GM23338 (cell line): ENCODE measurements around the gene KCNT2. TPM values are rescaled to one million over a fixed set of nuclear protein-coding genes. Genes with fewer than 3 reads are reported as not detected.

Experiments used
- ATAC-seq: fragments of 200-7000 bp; cut with Tn5 transposase; 3 replicates; pipeline ENCODE4 v1.9.1; 2020
- DNase-seq: peaks from one replicate; pipeline ENCODE4 v3.0.0-alpha.2; 2015; ENCODE audit warnings: low spot score
- H2AFZ ChIP-seq: fragments of 200-600 bp; sonication (generic); 2 replicates; pipeline ENCODE4 v1.8.0; 2016; ENCODE audit warnings: antibody characterized with exemption, mild to moderate bottlenecking, moderate library complexity
- H3F3A ChIP-seq: fragments of 200-600 bp; sonication (generic); replicated peaks from 2 replicates; pipeline ENCODE4 v1.8.0; 2017; ENCODE audit warnings: antibody characterized with exemption, mixed run types, low read depth
- H3K27ac ChIP-seq: fragments of 200-600 bp; sonication (generic); 2 replicates; pipeline ENCODE4 v1.6.1; 2016; ENCODE audit warnings: low read depth
- H3K27me3 ChIP-seq: fragments of 200-600 bp; sonication (generic); 2 replicates; pipeline ENCODE4 v1.8.0; 2016; ENCODE audit warnings: mild to moderate bottlenecking, mixed run types, moderate library complexity; ENCODE audit not compliant: insufficient read depth
- H3K36me3 ChIP-seq: fragments of 200-600 bp; sonication (generic); 2 replicates; pipeline ENCODE4 v1.8.0; 2016; ENCODE audit warnings: mild to moderate bottlenecking; ENCODE audit not compliant: insufficient read depth
- H3K4me1 ChIP-seq: fragments of 200-600 bp; sonication (generic); 2 replicates; pipeline ENCODE4 v1.8.0; 2016; ENCODE audit warnings: mild to moderate bottlenecking, moderate library complexity; ENCODE audit not compliant: insufficient read depth
- H3K4me2 ChIP-seq: fragments of 200-600 bp; sonication (generic); 2 replicates; pipeline ENCODE4 v1.7.1; 2017; ENCODE audit warnings: mixed run types
- H3K4me3 ChIP-seq: fragments of 200-600 bp; sonication (generic); 2 replicates; pipeline ENCODE4 v1.6.1; 2016; ENCODE audit warnings: mixed run types
- H3K79me2 ChIP-seq: fragments of 200-600 bp; sonication (generic); replicated peaks from 2 replicates; pipeline ENCODE4 v1.8.0; 2017; ENCODE audit warnings: mild to moderate bottlenecking; ENCODE audit not compliant: insufficient read depth
- H3K9me2 ChIP-seq: fragments of 200-600 bp; sonication (generic); 2 replicates; pipeline ENCODE4 v1.8.0; 2017; ENCODE audit not compliant: insufficient read depth
- H4K20me1 ChIP-seq: fragments of 200-600 bp; sonication (generic); replicated peaks from 2 replicates; pipeline ENCODE4 v1.8.0; 2017; ENCODE audit warnings: mild to moderate bottlenecking; ENCODE audit not compliant: insufficient read depth
- H3K27ac Mint-ChIP-seq: 2 replicates; pipeline ENCODE4 v1.8.0; 2020; ENCODE audit warnings: inconsistent platforms, mild to moderate bottlenecking, moderate library complexity, mixed read lengths
- H3K27me3 Mint-ChIP-seq: 3 replicates; pipeline ENCODE4 v1.8.0; 2022; ENCODE audit warnings: low read depth, mild to moderate bottlenecking, moderate library complexity, mixed read lengths, inconsistent platforms; ENCODE audit not compliant: insufficient read depth, poor library complexity
- H3K36me3 Mint-ChIP-seq: 3 replicates; pipeline ENCODE4 v1.8.0; 2021; ENCODE audit warnings: low read depth, mild to moderate bottlenecking, inconsistent platforms, moderate library complexity, mixed read lengths
- H3K4me1 Mint-ChIP-seq: 3 replicates; pipeline ENCODE4 v1.8.0; 2020; ENCODE audit warnings: mild to moderate bottlenecking, inconsistent platforms, mixed read lengths
- H3K4me3 Mint-ChIP-seq: 3 replicates; pipeline ENCODE4 v1.8.0; 2021; ENCODE audit warnings: moderate library complexity, mild to moderate bottlenecking, inconsistent platforms, mixed read lengths
- H3K9me3 Mint-ChIP-seq: 3 replicates; pipeline ENCODE4 v1.8.0; 2020; ENCODE audit warnings: moderate library complexity, mild to moderate bottlenecking, inconsistent platforms, mixed read lengths
- CREB1 ChIP-seq: fragments of 250-450 bp; sonication (Bioruptor Pico); IDR thresholded peaks from 2 replicates; pipeline ENCODE4 v1.5.0; 2020; ENCODE audit warnings: low read depth, mild to moderate bottlenecking, moderate library complexity
- EZH2 ChIP-seq: fragments of 200-600 bp; sonication (generic); IDR thresholded peaks from one replicate; pipeline ENCODE4 v1.8.0; 2017; ENCODE audit warnings: antibody characterized with exemption, mild to moderate bottlenecking, low read depth; ENCODE audit not compliant: unreplicated experiment
- EZH2phosphoT487 ChIP-seq: fragments of 200-600 bp; sonication (generic); IDR thresholded peaks from one replicate; pipeline ENCODE4 v1.8.1; 2018; ENCODE audit warnings: antibody characterized with exemption; ENCODE audit not compliant: unreplicated experiment
- JUNB ChIP-seq: IDR thresholded peaks from one replicate; pipeline ENCODE4 v1.6.1; 2016; ENCODE audit warnings: antibody characterized with exemption; ENCODE audit not compliant: unreplicated experiment
- NANOG ChIP-seq: IDR thresholded peaks from 2 replicates; pipeline ENCODE4 v1.6.1; 2016; ENCODE audit warnings: antibody characterized with exemption, borderline replicate concordance
- POLR2AphosphoS5 ChIP-seq: IDR thresholded peaks from 2 replicates; pipeline ENCODE4 v1.6.1; 2016; ENCODE audit warnings: antibody characterized with exemption, low read depth
- STAT1 ChIP-seq: IDR thresholded peaks from one replicate; pipeline ENCODE4 v1.6.1; 2016; ENCODE audit warnings: antibody characterized with exemption; ENCODE audit not compliant: unreplicated experiment
- ZNF114 ChIP-seq: fragments of 250-450 bp; sonication (Bioruptor Pico); IDR thresholded peaks from 2 replicates; pipeline ENCODE4 v1.5.0; 2020; ENCODE audit warnings: mild to moderate bottlenecking, moderate library complexity
- ZNF331 ChIP-seq: fragments of 250-450 bp; sonication (Bioruptor Pico); IDR thresholded peaks from 2 replicates; pipeline ENCODE4 v1.5.0; 2020; ENCODE audit warnings: low read depth, mild to moderate bottlenecking, moderate library complexity
- polyA plus RNA-seq: library from polyadenylated mRNA; unstranded; fragments of >200 nt; fragmentation: Nextera tagmentation; extraction: Ambion mirVana; gene quantifications from 2 replicates; pipeline ENCODE4 v1.2.1, GENCODE V29; 2016
- total RNA-seq: library from RNA; depleted of rRNA; stranded (reverse); fragments of >200 nt; shearing (Covaris generic); gene quantifications from 2 replicates; pipeline ENCODE4 v1.2.3, GENCODE V29; 2014
- TF ChIP-seq, protein P1 (sequence below): IDR thresholded peaks from one replicate; pipeline ENCODE4 v1.6.1; 2018; ENCODE audit warnings: antibody characterized with exemption; ENCODE audit not compliant: unreplicated experiment
- TF ChIP-seq, protein P2 (sequence below): fragments of 250-450 bp; sonication (Bioruptor Pico); IDR thresholded peaks from 2 replicates; pipeline ENCODE4 v1.5.0; 2020; ENCODE audit warnings: mild to moderate bottlenecking, moderate library complexity
- TF ChIP-seq, protein P3 (sequence below): IDR thresholded peaks from 2 replicates; pipeline ENCODE4 v1.6.1; 2016; ENCODE audit warnings: antibody characterized with exemption
- TF ChIP-seq, protein P4 (sequence below), 2 experiments: fragments of 200-600 bp in 1 of 2; sonication (generic) in 1 of 2; conservative IDR thresholded peaks; 2 replicates each; pipeline versions ENCODE4 v1.5.1 to v1.6.1; 2016 to 2017; ENCODE audit warnings: antibody characterized with exemption in 2 of 2, low read depth in 2 of 2, mild to moderate bottlenecking in 2 of 2, moderate library complexity in 1 of 2

Gene KCNT2
- total and polyA plus RNA-seq, 2 experiments from 2014 or later, result 5.4 to 13.4 TPM

DNA sequence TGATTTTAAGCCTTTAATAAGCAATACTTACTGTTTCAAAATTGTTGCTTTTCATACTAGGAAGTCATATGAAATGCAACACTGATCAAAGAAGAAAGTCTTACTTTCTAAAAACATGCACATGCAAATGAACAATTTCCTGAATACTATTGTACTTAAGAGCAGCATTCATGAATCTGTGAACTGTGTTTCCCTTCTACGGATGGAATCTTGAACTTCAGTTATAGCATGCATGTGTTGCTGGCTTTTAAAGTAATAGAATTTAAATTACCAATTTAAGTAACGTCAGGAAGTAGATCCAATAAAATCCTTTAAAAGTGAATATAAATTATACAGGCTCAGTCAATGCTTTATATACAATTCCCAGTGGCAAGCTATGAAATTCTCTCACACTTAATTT, 348.9 kb downstream of the KCNT2 start:
- DNase-seq, result no peak
- Histone ChIP-seq H3K27me3 (no peaks in the 10 kb centered on the region), H2AFZ (no peak overlapping the region), H3K27ac (no peak overlapping the region), H3K4me3 (no peak overlapping the region), H3K36me3 (no peaks in the 10 kb centered on the region), H4K20me1 (no peaks in the 10 kb centered on the region), H3F3A (no peaks in the 10 kb centered on the region), H3K4me2 (no peak overlapping the region), H3K9me2 (no peaks in the 10 kb centered on the region), H3K4me1 (no peaks in the 10 kb centered on the region), H3K79me2 (no peaks in the 10 kb centered on the region)
- no peak overlapping the region for H3K27ac Mint-ChIP-seq
- H3K4me3 Mint-ChIP-seq, result no peak overlapping the region
- no peak for ATAC-seq
- TF ChIP-seq EZH2phosphoT487 (no peak), ZNF114 (no peak), CREB1 (no peak), JUNB (no peak), POLR2AphosphoS5 (no peak), STAT1 (no peak), ZNF331 (CRISPR knock-in tag) (no peak), EZH2 (no peak), NANOG (no peak)
- TF ChIP-seq, protein P1, sequence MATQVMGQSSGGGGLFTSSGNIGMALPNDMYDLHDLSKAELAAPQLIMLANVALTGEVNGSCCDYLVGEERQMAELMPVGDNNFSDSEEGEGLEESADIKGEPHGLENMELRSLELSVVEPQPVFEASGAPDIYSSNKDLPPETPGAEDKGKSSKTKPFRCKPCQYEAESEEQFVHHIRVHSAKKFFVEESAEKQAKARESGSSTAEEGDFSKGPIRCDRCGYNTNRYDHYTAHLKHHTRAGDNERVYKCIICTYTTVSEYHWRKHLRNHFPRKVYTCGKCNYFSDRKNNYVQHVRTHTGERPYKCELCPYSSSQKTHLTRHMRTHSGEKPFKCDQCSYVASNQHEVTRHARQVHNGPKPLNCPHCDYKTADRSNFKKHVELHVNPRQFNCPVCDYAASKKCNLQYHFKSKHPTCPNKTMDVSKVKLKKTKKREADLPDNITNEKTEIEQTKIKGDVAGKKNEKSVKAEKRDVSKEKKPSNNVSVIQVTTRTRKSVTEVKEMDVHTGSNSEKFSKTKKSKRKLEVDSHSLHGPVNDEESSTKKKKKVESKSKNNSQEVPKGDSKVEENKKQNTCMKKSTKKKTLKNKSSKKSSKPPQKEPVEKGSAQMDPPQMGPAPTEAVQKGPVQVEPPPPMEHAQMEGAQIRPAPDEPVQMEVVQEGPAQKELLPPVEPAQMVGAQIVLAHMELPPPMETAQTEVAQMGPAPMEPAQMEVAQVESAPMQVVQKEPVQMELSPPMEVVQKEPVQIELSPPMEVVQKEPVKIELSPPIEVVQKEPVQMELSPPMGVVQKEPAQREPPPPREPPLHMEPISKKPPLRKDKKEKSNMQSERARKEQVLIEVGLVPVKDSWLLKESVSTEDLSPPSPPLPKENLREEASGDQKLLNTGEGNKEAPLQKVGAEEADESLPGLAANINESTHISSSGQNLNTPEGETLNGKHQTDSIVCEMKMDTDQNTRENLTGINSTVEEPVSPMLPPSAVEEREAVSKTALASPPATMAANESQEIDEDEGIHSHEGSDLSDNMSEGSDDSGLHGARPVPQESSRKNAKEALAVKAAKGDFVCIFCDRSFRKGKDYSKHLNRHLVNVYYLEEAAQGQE, result no peak
- TF ChIP-seq, protein P2, sequence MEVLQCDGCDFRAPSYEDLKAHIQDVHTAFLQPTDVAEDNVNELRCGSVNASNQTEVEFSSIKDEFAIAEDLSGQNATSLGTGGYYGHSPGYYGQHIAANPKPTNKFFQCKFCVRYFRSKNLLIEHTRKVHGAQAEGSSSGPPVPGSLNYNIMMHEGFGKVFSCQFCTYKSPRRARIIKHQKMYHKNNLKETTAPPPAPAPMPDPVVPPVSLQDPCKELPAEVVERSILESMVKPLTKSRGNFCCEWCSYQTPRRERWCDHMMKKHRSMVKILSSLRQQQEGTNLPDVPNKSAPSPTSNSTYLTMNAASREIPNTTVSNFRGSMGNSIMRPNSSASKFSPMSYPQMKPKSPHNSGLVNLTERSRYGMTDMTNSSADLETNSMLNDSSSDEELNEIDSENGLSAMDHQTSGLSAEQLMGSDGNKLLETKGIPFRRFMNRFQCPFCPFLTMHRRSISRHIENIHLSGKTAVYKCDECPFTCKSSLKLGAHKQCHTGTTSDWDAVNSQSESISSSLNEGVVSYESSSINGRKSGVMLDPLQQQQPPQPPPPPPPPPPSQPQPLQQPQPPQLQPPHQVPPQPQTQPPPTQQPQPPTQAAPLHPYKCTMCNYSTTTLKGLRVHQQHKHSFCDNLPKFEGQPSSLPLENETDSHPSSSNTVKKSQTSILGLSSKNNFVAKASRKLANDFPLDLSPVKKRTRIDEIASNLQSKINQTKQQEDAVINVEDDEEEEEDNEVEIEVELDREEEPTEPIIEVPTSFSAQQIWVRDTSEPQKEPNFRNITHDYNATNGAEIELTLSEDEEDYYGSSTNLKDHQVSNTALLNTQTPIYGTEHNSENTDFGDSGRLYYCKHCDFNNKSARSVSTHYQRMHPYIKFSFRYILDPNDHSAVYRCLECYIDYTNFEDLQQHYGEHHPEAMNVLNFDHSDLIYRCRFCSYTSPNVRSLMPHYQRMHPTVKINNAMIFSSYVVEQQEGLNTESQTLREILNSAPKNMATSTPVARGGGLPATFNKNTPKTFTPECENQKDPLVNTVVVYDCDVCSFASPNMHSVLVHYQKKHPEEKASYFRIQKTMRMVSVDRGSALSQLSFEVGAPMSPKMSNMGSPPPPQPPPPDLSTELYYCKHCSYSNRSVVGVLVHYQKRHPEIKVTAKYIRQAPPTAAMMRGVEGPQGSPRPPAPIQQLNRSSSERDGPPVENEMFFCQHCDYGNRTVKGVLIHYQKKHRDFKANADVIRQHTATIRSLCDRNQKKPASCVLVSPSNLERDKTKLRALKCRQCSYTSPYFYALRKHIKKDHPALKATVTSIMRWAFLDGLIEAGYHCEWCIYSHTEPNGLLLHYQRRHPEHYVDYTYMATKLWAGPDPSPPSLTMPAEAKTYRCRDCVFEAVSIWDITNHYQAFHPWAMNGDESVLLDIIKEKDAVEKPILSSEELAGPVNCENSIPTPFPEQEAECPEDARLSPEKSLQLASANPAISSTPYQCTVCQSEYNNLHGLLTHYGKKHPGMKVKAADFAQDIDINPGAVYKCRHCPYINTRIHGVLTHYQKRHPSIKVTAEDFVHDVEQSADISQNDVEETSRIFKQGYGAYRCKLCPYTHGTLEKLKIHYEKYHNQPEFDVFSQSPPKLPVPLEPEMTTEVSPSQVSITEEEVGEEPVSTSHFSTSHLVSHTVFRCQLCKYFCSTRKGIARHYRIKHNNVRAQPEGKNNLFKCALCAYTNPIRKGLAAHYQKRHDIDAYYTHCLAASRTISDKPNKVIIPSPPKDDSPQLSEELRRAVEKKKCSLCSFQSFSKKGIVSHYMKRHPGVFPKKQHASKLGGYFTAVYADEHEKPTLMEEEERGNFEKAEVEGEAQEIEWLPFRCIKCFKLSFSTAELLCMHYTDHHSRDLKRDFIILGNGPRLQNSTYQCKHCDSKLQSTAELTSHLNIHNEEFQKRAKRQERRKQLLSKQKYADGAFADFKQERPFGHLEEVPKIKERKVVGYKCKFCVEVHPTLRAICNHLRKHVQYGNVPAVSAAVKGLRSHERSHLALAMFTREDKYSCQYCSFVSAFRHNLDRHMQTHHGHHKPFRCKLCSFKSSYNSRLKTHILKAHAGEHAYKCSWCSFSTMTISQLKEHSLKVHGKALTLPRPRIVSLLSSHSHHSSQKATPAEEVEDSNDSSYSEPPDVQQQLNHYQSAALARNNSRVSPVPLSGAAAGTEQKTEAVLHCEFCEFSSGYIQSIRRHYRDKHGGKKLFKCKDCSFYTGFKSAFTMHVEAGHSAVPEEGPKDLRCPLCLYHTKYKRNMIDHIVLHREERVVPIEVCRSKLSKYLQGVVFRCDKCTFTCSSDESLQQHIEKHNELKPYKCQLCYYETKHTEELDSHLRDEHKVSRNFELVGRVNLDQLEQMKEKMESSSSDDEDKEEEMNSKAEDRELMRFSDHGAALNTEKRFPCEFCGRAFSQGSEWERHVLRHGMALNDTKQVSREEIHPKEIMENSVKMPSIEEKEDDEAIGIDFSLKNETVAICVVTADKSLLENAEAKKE (CRISPR knock-in tag), result no peak
- TF ChIP-seq, protein P3, sequence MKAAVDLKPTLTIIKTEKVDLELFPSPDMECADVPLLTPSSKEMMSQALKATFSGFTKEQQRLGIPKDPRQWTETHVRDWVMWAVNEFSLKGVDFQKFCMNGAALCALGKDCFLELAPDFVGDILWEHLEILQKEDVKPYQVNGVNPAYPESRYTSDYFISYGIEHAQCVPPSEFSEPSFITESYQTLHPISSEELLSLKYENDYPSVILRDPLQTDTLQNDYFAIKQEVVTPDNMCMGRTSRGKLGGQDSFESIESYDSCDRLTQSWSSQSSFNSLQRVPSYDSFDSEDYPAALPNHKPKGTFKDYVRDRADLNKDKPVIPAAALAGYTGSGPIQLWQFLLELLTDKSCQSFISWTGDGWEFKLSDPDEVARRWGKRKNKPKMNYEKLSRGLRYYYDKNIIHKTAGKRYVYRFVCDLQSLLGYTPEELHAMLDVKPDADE, result no peak
- TF ChIP-seq, protein P4, sequence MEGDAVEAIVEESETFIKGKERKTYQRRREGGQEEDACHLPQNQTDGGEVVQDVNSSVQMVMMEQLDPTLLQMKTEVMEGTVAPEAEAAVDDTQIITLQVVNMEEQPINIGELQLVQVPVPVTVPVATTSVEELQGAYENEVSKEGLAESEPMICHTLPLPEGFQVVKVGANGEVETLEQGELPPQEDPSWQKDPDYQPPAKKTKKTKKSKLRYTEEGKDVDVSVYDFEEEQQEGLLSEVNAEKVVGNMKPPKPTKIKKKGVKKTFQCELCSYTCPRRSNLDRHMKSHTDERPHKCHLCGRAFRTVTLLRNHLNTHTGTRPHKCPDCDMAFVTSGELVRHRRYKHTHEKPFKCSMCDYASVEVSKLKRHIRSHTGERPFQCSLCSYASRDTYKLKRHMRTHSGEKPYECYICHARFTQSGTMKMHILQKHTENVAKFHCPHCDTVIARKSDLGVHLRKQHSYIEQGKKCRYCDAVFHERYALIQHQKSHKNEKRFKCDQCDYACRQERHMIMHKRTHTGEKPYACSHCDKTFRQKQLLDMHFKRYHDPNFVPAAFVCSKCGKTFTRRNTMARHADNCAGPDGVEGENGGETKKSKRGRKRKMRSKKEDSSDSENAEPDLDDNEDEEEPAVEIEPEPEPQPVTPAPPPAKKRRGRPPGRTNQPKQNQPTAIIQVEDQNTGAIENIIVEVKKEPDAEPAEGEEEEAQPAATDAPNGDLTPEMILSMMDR (conservative IDR thresholded peaks at IDR 0.05; ENCODE audit: low read depth in 2 of 2), result no peak
- H3K36me3 Mint-ChIP-seq, result no peaks in the 10 kb centered on the region
- no peaks in the 10 kb centered on the region for H3K27me3 Mint-ChIP-seq
- no peaks in the 10 kb centered on the region for H3K9me3 Mint-ChIP-seq
- H3K4me1 Mint-ChIP-seq, result no peaks in the 10 kb centered on the region
